Neural progenitor cell (in vitro differentiated cells): ENCODE results near the gene GABRG3. TPM values are rescaled to one million over a fixed set of nuclear protein-coding genes. Genes with fewer than 3 reads are reported as not detected.

Experiments
- DNase-seq: peaks from one replicate; pipeline ENCODE4 v3.0.0-alpha.2; 2016; ENCODE audit warnings: low spot score
- H2AFZ ChIP-seq: fragments of 200-600 bp; sonication (generic); replicated peaks from 2 replicates; pipeline ENCODE4 v1.6.1; 2016; ENCODE audit warnings: antibody characterized with exemption
- H3F3A ChIP-seq: fragments of 200-600 bp; sonication (generic); 2 replicates; pipeline ENCODE4 v1.6.1; 2016; ENCODE audit warnings: antibody characterized with exemption, low read depth
- H3K27ac ChIP-seq: fragments of 200-600 bp; sonication (generic); 2 replicates; pipeline ENCODE4 v1.5.1; 2016; ENCODE audit warnings: mild to moderate bottlenecking
- H3K27me3 ChIP-seq: fragments of 200-600 bp; sonication (generic); 2 replicates; pipeline ENCODE4 v1.6.1; 2016; ENCODE audit warnings: mild to moderate bottlenecking, moderate library complexity
- H3K36me3 ChIP-seq: fragments of 200-600 bp; sonication (generic); 2 replicates; pipeline ENCODE4 v1.5.1; 2016
- H3K4me1 ChIP-seq: fragments of 200-600 bp; sonication (generic); 2 replicates; pipeline ENCODE4 v1.6.1; 2016; ENCODE audit warnings: mixed run types
- H3K4me2 ChIP-seq: fragments of 200-600 bp; sonication (generic); 2 replicates; pipeline ENCODE4 v1.6.1; 2016
- H3K4me3 ChIP-seq: fragments of 200-600 bp; sonication (generic); 2 replicates; pipeline ENCODE4 v1.5.1; 2016
- H3K79me2 ChIP-seq: fragments of 200-600 bp; sonication (generic); 2 replicates; pipeline ENCODE4 v1.6.1; 2016; ENCODE audit warnings: low read depth
- H3K9ac ChIP-seq: fragments of 200-600 bp; sonication (generic); 2 replicates; pipeline ENCODE4 v1.6.1; 2016
- H3K9me3 ChIP-seq: fragments of 200-600 bp; sonication (generic); 2 replicates; pipeline ENCODE4 v1.5.1; 2016; ENCODE audit warnings: low read depth
- H4K20me1 ChIP-seq: fragments of 200-600 bp; sonication (generic); 2 replicates; pipeline ENCODE4 v1.6.1; 2016; ENCODE audit warnings: low read depth
- H3K27ac Mint-ChIP-seq: 3 replicates; pipeline ENCODE4 v1.8.0; 2021; ENCODE audit warnings: mixed read lengths
- H3K27me3 Mint-ChIP-seq: 2 replicates; pipeline ENCODE4 v1.8.0; 2022; ENCODE audit warnings: low read depth, mild to moderate bottlenecking, inconsistent platforms, moderate library complexity, mixed read lengths; ENCODE audit not compliant: insufficient read depth
- H3K36me3 Mint-ChIP-seq: 3 replicates; pipeline ENCODE4 v1.8.0; 2021; ENCODE audit warnings: mixed read lengths
- H3K4me1 Mint-ChIP-seq: 3 replicates; pipeline ENCODE4 v1.8.0; 2021; ENCODE audit warnings: mixed read lengths
- H3K4me3 Mint-ChIP-seq: 3 replicates; pipeline ENCODE4 v1.8.0; 2021; ENCODE audit warnings: mild to moderate bottlenecking, moderate library complexity, mixed read lengths
- H3K9me3 Mint-ChIP-seq: 3 replicates; pipeline ENCODE4 v1.8.0; 2020; ENCODE audit warnings: mixed read lengths
- EZH2 ChIP-seq: fragments of 200-600 bp; sonication (generic); IDR thresholded peaks from 2 replicates; pipeline ENCODE4 v1.6.1; 2017; ENCODE audit warnings: antibody characterized with exemption, mild to moderate bottlenecking, moderate library complexity
- EZH2phosphoT487 ChIP-seq: fragments of 200-600 bp; sonication (generic); IDR thresholded peaks from 2 replicates; pipeline ENCODE4 v1.6.1; 2017; ENCODE audit warnings: antibody characterized with exemption
- total RNA-seq: library from RNA; depleted of rRNA; stranded (reverse); fragments of >200 nt; gene quantifications from 2 replicates; pipeline ENCODE4 v1.2.3, GENCODE V29; 2015; ENCODE audit warnings: low replicate concordance
- TF ChIP-seq, protein P1 (sequence below): fragments of 200-600 bp; sonication (generic); IDR thresholded peaks from 2 replicates; pipeline ENCODE4 v1.5.1; 2017; ENCODE audit warnings: antibody characterized with exemption, mild to moderate bottlenecking

GABRG3 gene
- total RNA-seq, 1 donor from 2014 or later, result 3.4 TPM

DNA sequence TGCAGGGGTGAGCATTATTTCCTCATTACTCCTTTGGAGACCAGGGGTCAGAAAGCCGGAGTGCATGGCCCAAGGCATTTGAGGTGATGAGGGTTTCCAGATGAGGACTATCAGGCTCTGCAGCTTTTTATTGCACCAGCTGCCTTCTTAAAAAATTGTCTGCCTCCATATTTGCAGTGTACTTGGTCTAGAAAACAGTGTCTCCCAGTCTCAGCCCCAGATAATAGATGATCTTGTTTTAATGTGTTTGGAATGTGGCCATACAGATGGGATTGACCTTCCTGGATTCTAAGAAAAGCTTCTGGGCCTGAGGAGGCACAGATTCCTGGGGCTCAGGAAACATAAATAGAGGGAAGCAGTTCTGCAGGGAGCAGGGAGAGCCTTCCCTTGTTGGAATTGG, 123.3 kb downstream of the GABRG3 start:
- Histone ChIP-seq H2AFZ (no peak overlapping the region), H3K27ac (no peak overlapping the region), H3K79me2 (no peaks in the 10 kb centered on the region), H3K4me1 (no peaks in the 10 kb centered on the region), H4K20me1 (no peaks in the 10 kb centered on the region), H3K4me3 (no peak overlapping the region), H3K9me3 (no peaks in the 10 kb centered on the region), H3K4me2 (no peak overlapping the region), H3F3A (no peaks in the 10 kb centered on the region), H3K9ac (no peak overlapping the region), H3K27me3 (no peaks in the 10 kb centered on the region), H3K36me3 (no peaks in the 10 kb centered on the region)
- DNase-seq, result no peak
- Mint-ChIP-seq H3K27ac (peak overlapping the region; percentile 32), H3K9me3 (peaks cover 5% of the 10 kb centered on the region), H3K27me3 (peaks cover 2% of the 10 kb centered on the region), H3K4me3 (no peak overlapping the region), H3K4me1 (peaks cover 19% of the 10 kb centered on the region), H3K36me3 (no peaks in the 10 kb centered on the region)
- TF ChIP-seq, protein P1, sequence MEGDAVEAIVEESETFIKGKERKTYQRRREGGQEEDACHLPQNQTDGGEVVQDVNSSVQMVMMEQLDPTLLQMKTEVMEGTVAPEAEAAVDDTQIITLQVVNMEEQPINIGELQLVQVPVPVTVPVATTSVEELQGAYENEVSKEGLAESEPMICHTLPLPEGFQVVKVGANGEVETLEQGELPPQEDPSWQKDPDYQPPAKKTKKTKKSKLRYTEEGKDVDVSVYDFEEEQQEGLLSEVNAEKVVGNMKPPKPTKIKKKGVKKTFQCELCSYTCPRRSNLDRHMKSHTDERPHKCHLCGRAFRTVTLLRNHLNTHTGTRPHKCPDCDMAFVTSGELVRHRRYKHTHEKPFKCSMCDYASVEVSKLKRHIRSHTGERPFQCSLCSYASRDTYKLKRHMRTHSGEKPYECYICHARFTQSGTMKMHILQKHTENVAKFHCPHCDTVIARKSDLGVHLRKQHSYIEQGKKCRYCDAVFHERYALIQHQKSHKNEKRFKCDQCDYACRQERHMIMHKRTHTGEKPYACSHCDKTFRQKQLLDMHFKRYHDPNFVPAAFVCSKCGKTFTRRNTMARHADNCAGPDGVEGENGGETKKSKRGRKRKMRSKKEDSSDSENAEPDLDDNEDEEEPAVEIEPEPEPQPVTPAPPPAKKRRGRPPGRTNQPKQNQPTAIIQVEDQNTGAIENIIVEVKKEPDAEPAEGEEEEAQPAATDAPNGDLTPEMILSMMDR, result no peak
- TF ChIP-seq EZH2 (no peak), EZH2phosphoT487 (no peak)

DNA sequence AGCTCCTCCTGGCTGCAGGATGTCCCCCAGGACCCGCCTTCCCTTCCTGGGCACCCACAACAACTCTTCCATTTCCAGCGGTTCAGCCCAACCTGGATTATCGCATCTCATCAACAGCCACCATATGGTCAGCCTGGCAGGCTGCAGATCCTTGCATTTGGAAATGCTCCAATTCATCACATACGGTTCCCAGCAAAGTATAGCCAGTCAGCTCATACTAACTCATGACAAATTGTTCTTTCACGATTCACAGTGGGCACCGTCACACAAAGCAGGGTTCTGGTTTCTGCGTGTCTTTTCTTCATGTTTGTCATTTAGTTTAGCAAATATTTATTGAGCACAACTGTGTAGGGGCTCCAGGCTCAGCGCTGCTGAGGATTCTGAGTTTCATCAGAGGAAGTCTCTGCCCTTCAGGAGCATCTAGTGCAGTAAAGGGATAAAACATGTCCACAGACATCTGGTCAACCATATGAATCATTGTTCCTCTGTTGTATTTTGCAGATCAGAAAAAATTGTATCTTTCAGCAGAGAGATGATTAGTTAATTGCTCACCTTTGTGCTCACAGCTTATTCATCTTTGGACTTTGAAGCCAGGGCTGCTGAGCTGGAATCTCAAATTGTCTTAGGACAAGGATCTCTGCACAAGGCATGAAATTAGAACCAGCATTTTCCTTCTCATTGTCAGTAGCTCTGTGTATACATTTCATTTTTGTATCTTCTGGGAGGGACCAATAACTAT, 125.1 kb downstream of the GABRG3 start:
- Mint-ChIP-seq H3K4me3 (no peak overlapping the region), H3K27ac (peak overlapping the region; percentile 74), H3K27me3 (no peaks in the 10 kb centered on the region), H3K9me3 (no peaks in the 10 kb centered on the region), H3K36me3 (no peaks in the 10 kb centered on the region), H3K4me1 (peaks cover 19% of the 10 kb centered on the region)
- Histone ChIP-seq H3K79me2 (no peaks in the 10 kb centered on the region), H3K9me3 (no peaks in the 10 kb centered on the region), H3K4me2 (no peak overlapping the region), H3K27me3 (no peaks in the 10 kb centered on the region), H4K20me1 (no peaks in the 10 kb centered on the region), H3K27ac (no peak overlapping the region), H2AFZ (no peak overlapping the region), H3F3A (no peaks in the 10 kb centered on the region), H3K4me1 (no peaks in the 10 kb centered on the region), H3K36me3 (no peaks in the 10 kb centered on the region), H3K9ac (no peak overlapping the region), H3K4me3 (no peak overlapping the region)
- no peak for TF ChIP-seq EZH2phosphoT487
- TF ChIP-seq, protein P1, result no peak
- no peak for TF ChIP-seq EZH2
- DNase-seq, result no peak

DNA sequence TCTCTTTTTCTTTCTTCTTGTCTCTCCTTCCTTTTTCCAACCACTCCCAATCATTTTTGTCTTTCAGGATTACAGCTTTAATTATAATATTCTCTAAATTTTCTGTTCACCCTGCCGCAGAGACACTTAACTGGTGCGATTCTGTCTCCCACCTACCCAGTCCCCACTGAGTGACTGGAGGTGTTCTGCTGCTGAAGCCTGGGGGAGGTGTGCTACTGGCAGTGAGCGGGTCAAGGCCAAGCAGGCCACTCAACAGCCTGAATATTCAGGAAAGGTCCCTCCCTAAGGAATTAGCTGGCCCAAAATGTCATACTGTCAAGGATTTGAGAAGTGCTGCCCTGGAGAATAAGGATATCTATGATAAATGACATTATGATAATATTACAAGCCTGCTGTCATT, 126.5 kb downstream of the GABRG3 start:
- no peaks in the 10 kb centered on the region for H3K9me3 Mint-ChIP-seq

More for the DNA sequence above, 126.5 kb downstream of the GABRG3 start:
- Histone ChIP-seq H3K79me2 (no peaks in the 10 kb centered on the region), H3K4me2 (no peak overlapping the region), H3K4me1 (no peaks in the 10 kb centered on the region), H3K9me3 (no peaks in the 10 kb centered on the region), H3K27me3 (no peaks in the 10 kb centered on the region), H3K9ac (no peak overlapping the region), H3K27ac (no peak overlapping the region), H3K36me3 (no peaks in the 10 kb centered on the region), H4K20me1 (no peaks in the 10 kb centered on the region), H2AFZ (no peak overlapping the region), H3K4me3 (no peak overlapping the region), H3F3A (no peaks in the 10 kb centered on the region)
- DNase-seq, result no peak
- H3K4me3 Mint-ChIP-seq, result no peak overlapping the region
- no peaks in the 10 kb centered on the region for H3K27me3 Mint-ChIP-seq
- peaks cover 16% of the 10 kb centered on the region for H3K4me1 Mint-ChIP-seq
- no peak overlapping the region for H3K27ac Mint-ChIP-seq
- no peaks in the 10 kb centered on the region for H3K36me3 Mint-ChIP-seq
- TF ChIP-seq EZH2, result no peak
- TF ChIP-seq, protein P1, result no peak
- no peak for TF ChIP-seq EZH2phosphoT487
